Ishikawa (cell line): ENCODE results near the gene PARD6G.

Source experiments
- CEBPB ChIP-seq: IDR thresholded peaks from 2 replicates; pipeline ENCODE4 v1.6.1; 2012
- CREB1 ChIP-seq: IDR thresholded peaks from 2 replicates; pipeline ENCODE4 v1.6.1; 2012; ENCODE audit warnings: low read depth
- EGR1 ChIP-seq: IDR thresholded peaks from 2 replicates; pipeline ENCODE4 v1.6.1; 2012
- EP300 ChIP-seq: IDR thresholded peaks from 2 replicates; pipeline ENCODE4 v1.6.1; 2012; ENCODE audit warnings: borderline replicate concordance
- FOXM1 ChIP-seq: IDR thresholded peaks from 2 replicates; pipeline ENCODE4 v1.6.1; 2012; ENCODE audit warnings: low read depth, borderline replicate concordance
- MAX ChIP-seq: IDR thresholded peaks from 2 replicates; pipeline ENCODE4 v1.6.1; 2012
- NFIC ChIP-seq: IDR thresholded peaks from 2 replicates; pipeline ENCODE4 v1.6.1; 2012
- RAD21 ChIP-seq: IDR thresholded peaks from 2 replicates; pipeline ENCODE4 v1.6.1; 2012; ENCODE audit warnings: low read depth
- REST ChIP-seq: IDR thresholded peaks from 2 replicates; pipeline ENCODE4 v1.6.1; 2012; ENCODE audit warnings: low read depth, mild to moderate bottlenecking
- TAF1 ChIP-seq: IDR thresholded peaks from 2 replicates; pipeline ENCODE4 v1.6.1; 2012; ENCODE audit warnings: low read depth, mild to moderate bottlenecking
- TCF12 ChIP-seq: IDR thresholded peaks from 2 replicates; pipeline ENCODE4 v1.6.1; 2012; ENCODE audit warnings: low read depth
- TEAD4 ChIP-seq: IDR thresholded peaks from 2 replicates; pipeline ENCODE4 v1.6.1; 2012
- USF1 ChIP-seq: IDR thresholded peaks from 2 replicates; pipeline ENCODE4 v1.6.1; 2012
- YY1 ChIP-seq: IDR thresholded peaks from 2 replicates; pipeline ENCODE4 v1.6.1; 2012; ENCODE audit warnings: low read depth
- ZBTB7A ChIP-seq: IDR thresholded peaks from 2 replicates; pipeline ENCODE4 v1.6.1; 2012; ENCODE audit warnings: low read depth

The PARD6G gene

GRCh38 chr18:80135136-80135535 lies 112.2 kb downstream of the PARD6G start:
- TF ChIP-seq TEAD4 (no peak), EP300 (no peak), TAF1 (no peak), ZBTB7A (no peak), CEBPB (no peak), CREB1 (no peak), REST (no peak), FOXM1 (no peak), TCF12 (no peak), MAX (no peak), YY1 (no peak), RAD21 (no peak), USF1 (no peak), NFIC (no peak), EGR1 (no peak)

- TF ChIP-seq CEBPB (no peak), TCF12 (no peak), TEAD4 (no peak), MAX (no peak), FOXM1 (no peak), YY1 (no peak), ZBTB7A (no peak)
Measured at GRCh38 chr18:80133124-80133523, 114.2 kb downstream of the PARD6G start.

GRCh38 chr18:80132180-80132812 lies 115.0 kb downstream of the PARD6G start:
- TF ChIP-seq EGR1 (no peak), CEBPB (no peak), TEAD4 (no peak), USF1 (no peak), EP300 (no peak), REST (no peak), TCF12 (no peak), RAD21 (no peak), TAF1 (no peak), YY1 (no peak), ZBTB7A (no peak), NFIC (no peak), CREB1 (no peak), MAX (no peak), FOXM1 (no peak)

GRCh38 chr18:80130555-80130954 lies 116.8 kb downstream of the PARD6G start:
- no peak for TF ChIP-seq FOXM1
- no peak for TF ChIP-seq EGR1
- TF ChIP-seq USF1 = no peak
- TF ChIP-seq MAX = no peak
- no peak for TF ChIP-seq YY1
- TF ChIP-seq REST = no peak
- no peak for TF ChIP-seq EP300
- no peak for TF ChIP-seq CREB1
- TF ChIP-seq NFIC = no peak
- TF ChIP-seq CEBPB = no peak
- TF ChIP-seq TEAD4 = no peak
- TF ChIP-seq TAF1 = no peak
- no peak for TF ChIP-seq ZBTB7A
- TF ChIP-seq RAD21 = no peak
- no peak for TF ChIP-seq TCF12
